Subcutaneous abdominal adipose tissue (tissue), 5 donors: ENCODE results near the gene ACVR1B.
A peak's percentile ranks its signal among the peaks of the same experiment; 100 is the strongest.

Experiments
- H3K27ac ChIP-seq: one replicate; pipeline ENCODE4 v1.7.0; 2013; ENCODE audit warnings: low read depth, mild to moderate bottlenecking, inconsistent platforms, low read length, moderate library complexity
- H3K27me3 ChIP-seq, 5 donors: one replicate each; pipeline ENCODE4 v1.7.0; 2013; ENCODE audit warnings: low read length in 5 of 5, inconsistent platforms in 1 of 5; ENCODE audit not compliant: control insufficient read depth in 5 of 5, insufficient read depth in 4 of 5
- H3K36me3 ChIP-seq, 5 donors: one replicate each; pipeline ENCODE4 v1.7.0; 2013; ENCODE audit warnings: low read length in 5 of 5; ENCODE audit not compliant: control insufficient read depth in 5 of 5, insufficient read depth in 5 of 5
- H3K4me1 ChIP-seq, 5 donors: one replicate each; pipeline ENCODE4 v1.7.0; 2013; ENCODE audit warnings: low read length in 5 of 5, mild to moderate bottlenecking in 3 of 5, moderate library complexity in 1 of 5; ENCODE audit not compliant: control insufficient read depth in 5 of 5, insufficient read depth in 5 of 5
- H3K4me3 ChIP-seq, 5 donors: one replicate each; pipeline ENCODE4 v1.7.0; 2013; ENCODE audit warnings: low read length in 5 of 5, low read depth in 1 of 5
- H3K9ac ChIP-seq, 5 donors: one replicate each; pipeline ENCODE4 v1.7.0; 2013; ENCODE audit warnings: low read length in 5 of 5, mild to moderate bottlenecking in 4 of 5, moderate library complexity in 3 of 5
- H3K9me3 ChIP-seq, 5 donors: one replicate each; pipeline ENCODE4 v1.7.0; 2013; ENCODE audit warnings: low read length in 5 of 5; ENCODE audit not compliant: control insufficient read depth in 5 of 5
- donor health status: healthy.
- donor health status: healthy.
- donor health status: healthy.
- donor health status: healthy.
- donor health status: healthy.

Gene ACVR1B

DNA sequence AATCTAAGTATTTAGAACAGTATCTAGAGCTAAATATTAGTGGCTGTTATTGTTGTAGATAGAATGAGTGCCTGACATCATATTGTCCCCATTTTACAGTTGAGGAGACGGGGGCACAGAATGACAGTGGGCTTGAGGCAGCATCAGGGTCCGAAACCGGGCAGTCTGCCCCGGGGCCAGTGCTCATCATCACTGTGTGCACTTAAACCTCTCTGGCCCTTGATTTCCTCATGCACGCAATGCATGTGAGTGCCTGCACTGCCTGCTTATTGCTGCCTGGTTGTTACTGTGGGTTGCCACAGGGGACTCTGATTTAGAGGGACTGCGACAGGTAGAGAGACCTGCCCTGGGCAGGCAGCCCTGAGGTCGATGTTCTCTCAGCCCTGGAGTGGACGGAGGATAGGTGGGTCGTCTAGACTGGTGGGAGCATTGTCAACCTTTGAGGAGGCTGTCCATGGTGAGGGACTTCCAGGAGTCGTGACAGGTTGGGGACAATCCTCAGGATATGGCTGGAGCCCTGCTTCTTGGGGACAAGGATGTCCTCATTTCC lies 34.4 kb upstream of the ACVR1B start:
- peaks cover 0 to 52% (median 29%) of the 10 kb centered on the region in 5 donors for H3K4me1 ChIP-seq
- no peak overlapping the region for H3K4me3 ChIP-seq
- H3K27ac ChIP-seq = peak overlapping the region; percentile 62
- no peak overlapping the region for H3K9ac ChIP-seq
- H3K27me3 ChIP-seq = peaks cover 0 to 8% (median 0%) of the 10 kb centered on the region in 5 donors
- H3K9me3 ChIP-seq = no peaks in the 10 kb centered on the region
- peaks cover 0 to 67% (median 49%) of the 10 kb centered on the region in 5 donors for H3K36me3 ChIP-seq

- peaks cover 4 to 52% (median 29%) of the 10 kb centered on the region in 5 donors for H3K4me1 ChIP-seq
- no peak overlapping the region for H3K9ac ChIP-seq
- peak overlapping the region; percentile 62 for H3K27ac ChIP-seq
- H3K27me3 ChIP-seq = peaks cover 0 to 8% (median 0%) of the 10 kb centered on the region in 5 donors
- H3K36me3 ChIP-seq = peaks cover 0 to 66% (median 49%) of the 10 kb centered on the region in 5 donors
- no peak overlapping the region for H3K4me3 ChIP-seq
- H3K9me3 ChIP-seq = no peaks in the 10 kb centered on the region
These were observed 33.6 kb upstream of the ACVR1B start for GRCh38 chr12:51917746-51918453.

DNA sequence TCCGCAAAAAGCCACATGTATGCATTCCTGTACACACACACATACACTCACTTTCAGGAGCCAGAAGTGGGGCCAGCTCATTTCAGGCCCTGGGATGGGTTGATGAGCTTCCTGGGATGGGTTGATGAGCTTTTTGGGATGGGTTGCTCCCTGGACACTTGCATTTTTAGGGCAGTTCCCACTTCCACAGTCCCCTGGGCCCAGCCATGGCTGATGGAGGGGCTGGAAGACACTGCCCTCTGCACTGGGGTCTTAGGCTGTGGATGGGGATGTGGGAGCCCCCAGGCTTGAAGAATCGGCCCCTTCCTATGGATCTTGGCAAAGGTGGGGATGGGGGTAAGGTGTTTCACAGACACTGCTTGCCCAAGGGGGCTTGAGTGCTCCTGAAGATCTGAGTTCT lies 31.5 kb upstream of the ACVR1B start:
- Histone ChIP-seq H3K4me1 (peaks cover 12 to 57% (median 28%) of the 10 kb centered on the region in 5 donors), H3K36me3 (peaks cover 0 to 55% (median 43%) of the 10 kb centered on the region in 5 donors), H3K9me3 (no peaks in the 10 kb centered on the region), H3K9ac (no peak overlapping the region), H3K27ac (no peak overlapping the region), H3K4me3 (no peak overlapping the region), H3K27me3 (peaks cover 0 to 4% (median 0%) of the 10 kb centered on the region in 5 donors)

- Histone ChIP-seq H3K27ac (peak overlapping the region; percentile 95), H3K4me1 (peaks cover 14 to 62% (median 32%) of the 10 kb centered on the region in 5 donors), H3K4me3 (no peak overlapping the region), H3K36me3 (peaks cover 0 to 43% (median 32%) of the 10 kb centered on the region in 5 donors), H3K27me3 (no peaks in the 10 kb centered on the region), H3K9ac (peak overlapping the region in 2 of 5 donors; percentile 32 to 42), H3K9me3 (no peaks in the 10 kb centered on the region)
These were observed 30.3 kb upstream of the ACVR1B start for GRCh38 chr12:51921017-51921725.

DNA sequence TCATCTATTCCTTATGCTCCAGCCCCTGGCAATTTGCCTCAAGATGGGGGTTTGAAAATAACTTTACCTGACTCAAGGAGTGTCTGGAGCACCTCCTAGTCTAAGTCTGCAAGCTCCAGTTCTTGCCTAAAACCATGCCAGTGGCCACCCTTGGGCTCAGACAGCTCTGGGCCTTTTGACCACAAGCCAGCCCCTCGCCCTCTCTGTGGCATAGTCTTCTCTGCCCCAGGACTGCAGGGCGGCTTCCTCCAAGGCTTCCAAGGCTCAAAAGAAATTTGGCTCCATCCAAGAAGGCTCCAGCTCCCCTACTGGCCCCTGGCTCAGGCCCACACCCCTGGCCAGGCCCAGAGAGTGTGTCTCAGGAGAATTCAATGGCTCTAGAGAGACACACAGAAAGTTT lies 29.4 kb upstream of the ACVR1B start:
- peaks cover 14 to 63% (median 29%) of the 10 kb centered on the region in 5 donors for H3K4me1 ChIP-seq
- no peaks in the 10 kb centered on the region for H3K9me3 ChIP-seq
- H3K4me3 ChIP-seq = peak overlapping the region in 1 of 5 donors; percentile 56
- H3K27ac ChIP-seq = peak overlapping the region; percentile 95
- H3K9ac ChIP-seq = no peak overlapping the region
- peaks cover 0 to 37% (median 29%) of the 10 kb centered on the region in 5 donors for H3K36me3 ChIP-seq
- H3K27me3 ChIP-seq = no peaks in the 10 kb centered on the region

GRCh38 chr12:51922762-51923505 lies 28.6 kb upstream of the ACVR1B start:
- H3K4me1 ChIP-seq = peaks cover 14 to 55% (median 28%) of the 10 kb centered on the region in 5 donors
- H3K9me3 ChIP-seq = no peaks in the 10 kb centered on the region
- H3K36me3 ChIP-seq = peaks cover 0 to 29% (median 23%) of the 10 kb centered on the region in 5 donors
- H3K9ac ChIP-seq = peak overlapping the region; percentile 53 to 89 (median 72)
- peak overlapping the region; percentile 47 to 67 (median 56) for H3K4me3 ChIP-seq
- H3K27ac ChIP-seq = peak overlapping the region; percentile 95
- H3K27me3 ChIP-seq = no peaks in the 10 kb centered on the region

DNA sequence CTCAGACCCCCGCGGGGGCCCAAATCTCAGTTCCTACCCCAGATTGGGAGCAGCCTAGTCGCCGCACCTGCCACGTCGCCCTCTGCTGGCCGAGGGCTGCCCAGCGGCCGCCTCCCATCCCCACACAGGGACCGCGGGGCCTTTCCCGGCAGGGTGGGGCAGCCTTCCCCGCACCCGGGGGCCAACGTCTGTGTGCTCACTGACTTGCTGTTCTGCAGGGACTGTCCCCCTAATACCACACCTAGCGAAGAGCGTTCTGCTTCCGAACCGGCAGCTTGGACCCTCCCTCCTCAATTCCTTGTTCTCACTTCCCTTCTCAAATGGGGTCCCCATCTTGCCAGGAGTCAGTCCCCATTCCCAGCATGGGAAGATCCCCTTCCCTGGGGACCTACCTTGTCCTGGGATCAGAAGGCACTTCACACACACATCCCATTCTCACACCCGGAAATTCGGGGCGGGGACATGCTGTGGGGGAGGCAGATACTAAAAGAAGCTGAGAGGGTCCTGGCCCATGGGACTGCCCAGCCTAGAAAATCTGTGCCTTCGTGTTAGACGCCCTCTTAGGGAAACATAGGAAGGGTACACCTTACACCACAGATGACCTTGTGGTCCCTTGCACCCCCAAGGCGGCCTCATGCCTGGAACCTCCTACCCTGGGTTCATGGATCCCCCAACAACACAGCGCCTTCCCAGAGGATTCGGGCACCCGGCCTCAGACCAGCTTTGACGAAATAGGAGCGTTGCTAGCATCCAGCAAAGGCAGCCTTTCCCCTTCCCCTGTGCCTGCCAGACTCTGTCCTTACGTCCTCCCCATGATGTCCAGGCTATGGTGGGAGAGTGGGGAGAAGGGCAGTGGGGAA lies 27.8 kb upstream of the ACVR1B start:
- Histone ChIP-seq H3K9ac (peak overlapping the region; percentile 53 to 89 (median 72)), H3K27ac (peak overlapping the region; percentile 95)

GRCh38 chr12:51924551-51925319 lies 26.8 kb upstream of the ACVR1B start:
- Histone ChIP-seq H3K4me3 (no peak overlapping the region), H3K9me3 (no peaks in the 10 kb centered on the region), H3K36me3 (peaks cover 0 to 11% (median 6%) of the 10 kb centered on the region in 5 donors), H3K27ac (peak overlapping the region; percentile 95), H3K9ac (peak overlapping the region in 2 of 5 donors; percentile 12 to 23), H3K4me1 (peaks cover 14 to 51% (median 28%) of the 10 kb centered on the region in 5 donors), H3K27me3 (no peaks in the 10 kb centered on the region)

More for the DNA sequence above, 27.8 kb upstream of the ACVR1B start:
- Histone ChIP-seq H3K4me3 (peak overlapping the region; percentile 47 to 67 (median 56)), H3K4me1 (peaks cover 14 to 51% (median 28%) of the 10 kb centered on the region in 5 donors), H3K36me3 (peaks cover 0 to 21% (median 16%) of the 10 kb centered on the region in 5 donors), H3K9me3 (no peaks in the 10 kb centered on the region), H3K27me3 (no peaks in the 10 kb centered on the region)
